Measurements from ENCODE around the gene C11orf91. TPM values are rescaled to one million over a fixed set of nuclear protein-coding genes. Genes with fewer than 3 reads are reported as not detected.

Gene C11orf91
- total and polyA plus RNA-seq, 12 donors, result 0.17 to 3.0 TPM; not detected in 10

- no peak for DNase-seq
- ATAC-seq, result no peak
- Histone ChIP-seq H3K27me3 (no peaks in the 10 kb centered on the region), H3K36me3 (no peaks in the 10 kb centered on the region), H3K4me3 (no peak overlapping the region), H3K9me3 (no peaks in the 10 kb centered on the region), H3K27ac (peak overlapping the region in 8 of 10 donors; percentile 4 to 94 (median 47)), H3K4me1 (peaks cover 27 to 91% (median 74%) of the 10 kb centered on the region in 9 donors)
- intact Hi-C loops (cut with DNase I), result loop anchor here in 8 of 10 donors (5.0 to 10.0 kb wide), 5 partner anchors 43 to 530 kb away; partner anchors contain the start of genes HIPK3 (in 3 of the 8), CD59 (in 2 of the 8) and CSTF3 (in 2 of the 8)
- TF ChIP-seq CTCF (IDR thresholded peaks at IDR 0.05), result no peak
- 79 to 81% methylated on average over 4 of the region's 4 CpGs for WGBS, 2 donors
Observed at GRCh38 chr11:33694346-33695050, 6.1 kb downstream of the C11orf91 start.

- 48 to 53% methylated on average over 5 of the region's 5 CpGs for WGBS, 2 donors
- peaks cover 27 to 88% (median 73%) of the 10 kb centered on the region in 9 donors for H3K4me1 ChIP-seq
- DNase-seq, result no peak
- intact Hi-C loops (cut with DNase I), result loop anchor here in 8 of 10 donors (2.0 to 10.0 kb wide), 6 partner anchors 42 to 528 kb away; partner anchors contain the start of genes HIPK3 (in 3 of the 8), CD59 (in 2 of the 8) and CSTF3 (in 2 of the 8)
- no peaks in the 10 kb centered on the region for H3K36me3 ChIP-seq
- peak overlapping the region; percentile 37 to 94 (median 86) for H3K27ac ChIP-seq
- no peaks in the 10 kb centered on the region for H3K27me3 ChIP-seq
- peaks cover 0 to 2% (median 0%) of the 10 kb centered on the region in 11 donors for H3K9me3 ChIP-seq
- H3K4me3 ChIP-seq, result peak overlapping the region in 3 of 10 donors; percentile 11 to 24 (median 20)
- no peak for TF ChIP-seq CTCF (IDR thresholded peaks at IDR 0.05)
- ATAC-seq, result no peak
Observed at GRCh38 chr11:33692541-33692940, 8.1 kb downstream of the C11orf91 start.

GRCh38 chr11:33692013-33692504, 8.6 kb downstream of the C11orf91 start:
- WGBS, 2 donors, result 21 to 24% methylated on average over 9 of the region's 9 CpGs
- ATAC-seq (peak; percentile 46 to 64 (median 60)), DNase-seq (peak in 1 of 2 donors; percentile 76)
- Histone ChIP-seq H3K9me3 (peaks cover 0 to 5% (median 0%) of the 10 kb centered on the region in 11 donors), H3K27ac (peak overlapping the region; percentile 81 to 94 (median 86)), H3K4me1 (peaks cover 27 to 83% (median 71%) of the 10 kb centered on the region in 9 donors), H3K27me3 (no peaks in the 10 kb centered on the region), H3K36me3 (no peaks in the 10 kb centered on the region), H3K4me3 (peak overlapping the region in 3 of 10 donors; percentile 11 to 24 (median 20))
- TF ChIP-seq CTCF (IDR thresholded peaks at IDR 0.05), result no peak
- intact Hi-C loops (cut with DNase I), result loop anchor here in 8 of 10 donors (2.0 to 10.0 kb wide), 6 partner anchors 43 to 527 kb away; partner anchors contain the start of genes HIPK3 (in 3 of the 8), CD59 (in 2 of the 8) and CSTF3 (in 2 of the 8)

All from heart right ventricle (tissue), 16 donors.